Peyer's patch (tissue), 4 donors: ENCODE results near the gene EPHA7.

Experiments
- POLR2A ChIP-seq, 2 donors: fragments of 450-650 bp; IDR thresholded peaks; one replicate each; pipeline ENCODE4 v1.5.1; 2017; ENCODE audit warnings: antibody characterized with exemption in 2 of 2, mild to moderate bottlenecking in 2 of 2, moderate library complexity in 2 of 2
- TF ChIP-seq, protein P1 (sequence below), 6 experiments: fragments of 450-650 bp in 4 of 6; fragments of 200-600 bp in 2 of 6; sonication (generic) in 1 of 6; IDR thresholded peaks; one replicate each; pipeline ENCODE4 v1.5.1; 2017 to 2019; ENCODE audit warnings: antibody characterized with exemption in 6 of 6, mild to moderate bottlenecking in 3 of 6, moderate library complexity in 1 of 6

DNA sequence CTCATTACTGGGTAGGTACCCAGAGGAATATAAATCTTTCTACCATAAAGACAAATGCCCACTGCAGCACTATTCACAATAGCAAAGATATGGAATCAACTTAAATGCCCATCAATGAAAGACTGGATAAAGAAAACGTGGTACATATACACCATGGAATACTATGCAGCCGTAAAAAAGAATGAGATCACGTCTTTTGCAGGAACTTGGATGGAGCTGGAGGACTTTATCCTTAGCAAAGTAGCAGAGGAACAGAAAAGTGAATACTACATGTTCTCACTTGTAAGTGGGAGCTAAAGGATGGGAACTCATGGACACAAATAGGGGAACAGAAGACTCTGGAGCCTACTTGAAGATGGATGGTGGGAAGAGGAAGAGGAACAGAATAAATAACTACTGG lies 119.7 kb downstream of the EPHA7 start:
- TF ChIP-seq POLR2A (IDR thresholded peaks at IDR 0.05), result no peak
- TF ChIP-seq, protein P1, sequence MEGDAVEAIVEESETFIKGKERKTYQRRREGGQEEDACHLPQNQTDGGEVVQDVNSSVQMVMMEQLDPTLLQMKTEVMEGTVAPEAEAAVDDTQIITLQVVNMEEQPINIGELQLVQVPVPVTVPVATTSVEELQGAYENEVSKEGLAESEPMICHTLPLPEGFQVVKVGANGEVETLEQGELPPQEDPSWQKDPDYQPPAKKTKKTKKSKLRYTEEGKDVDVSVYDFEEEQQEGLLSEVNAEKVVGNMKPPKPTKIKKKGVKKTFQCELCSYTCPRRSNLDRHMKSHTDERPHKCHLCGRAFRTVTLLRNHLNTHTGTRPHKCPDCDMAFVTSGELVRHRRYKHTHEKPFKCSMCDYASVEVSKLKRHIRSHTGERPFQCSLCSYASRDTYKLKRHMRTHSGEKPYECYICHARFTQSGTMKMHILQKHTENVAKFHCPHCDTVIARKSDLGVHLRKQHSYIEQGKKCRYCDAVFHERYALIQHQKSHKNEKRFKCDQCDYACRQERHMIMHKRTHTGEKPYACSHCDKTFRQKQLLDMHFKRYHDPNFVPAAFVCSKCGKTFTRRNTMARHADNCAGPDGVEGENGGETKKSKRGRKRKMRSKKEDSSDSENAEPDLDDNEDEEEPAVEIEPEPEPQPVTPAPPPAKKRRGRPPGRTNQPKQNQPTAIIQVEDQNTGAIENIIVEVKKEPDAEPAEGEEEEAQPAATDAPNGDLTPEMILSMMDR (IDR thresholded peaks at IDR 0.05), result no peak
